NT2/D1 (cell line): ENCODE results near the gene IGFBP1.

Source experiments
- SUZ12 ChIP-seq: IDR thresholded peaks from 2 replicates; pipeline ENCODE4 v1.6.1; 2011; ENCODE audit not compliant: insufficient read length, insufficient read depth; ENCODE audit errors: extremely low read depth
- YY1 ChIP-seq: IDR thresholded peaks from 2 replicates; pipeline ENCODE4 v1.6.1; 2011; ENCODE audit not compliant: insufficient read length, insufficient read depth
- ZNF274 ChIP-seq: IDR thresholded peaks from 2 replicates; pipeline ENCODE4 v1.6.1; 2011; ENCODE audit warnings: mild to moderate bottlenecking, low read depth, low read length

DNA sequence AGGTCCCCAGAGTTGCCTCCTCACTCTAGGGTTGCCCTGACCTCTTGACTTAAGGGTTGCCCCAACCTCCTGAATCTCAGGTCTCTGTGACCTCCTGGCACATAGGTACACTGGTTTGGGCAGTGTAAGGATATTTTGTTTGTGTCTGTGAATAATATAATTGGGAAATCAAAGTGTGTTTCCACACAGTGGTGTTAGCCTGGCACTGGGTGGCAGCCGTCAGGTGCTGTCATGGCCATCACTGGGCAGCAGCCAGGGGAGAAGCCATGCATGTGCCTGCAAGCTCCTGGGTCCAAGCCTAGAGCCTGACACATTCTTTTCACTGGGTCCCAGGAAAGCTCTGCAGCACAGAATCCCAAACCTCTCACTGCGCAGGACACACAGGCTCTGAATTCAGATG lies 11.8 kb upstream of the IGFBP1 start:
- no peak for TF ChIP-seq YY1
- TF ChIP-seq ZNF274 = no peak
- no peak for TF ChIP-seq SUZ12
